WTC11 (cell line): ENCODE measurements around the gene AMOT. TPM values are rescaled to one million over a fixed set of nuclear protein-coding genes. Genes with fewer than 3 reads are reported as not detected.

Experiments used
- ATAC-seq: fragments of 200-7000 bp; cut with Tn5 transposase; 2 replicates; pipeline ENCODE4 v1.10.0; 2021; ENCODE audit warnings: mild to moderate bottlenecking, moderate library complexity
- CTCF ChIA-PET: fragments of 300-600 bp; sonication (Branson Sonifier 250); formaldehyde crosslinking; loops from one replicate; lab custom pipeline; 2021; ENCODE audit warnings: antibody characterized with exemption; lab: Charles Lee
- POLR2A ChIA-PET: fragments of 350-600 bp; sonication (Branson Sonifier 250); formaldehyde crosslinking; loops from one replicate; lab custom pipeline; 2021; ENCODE audit warnings: antibody characterized with exemption; lab: Charles Lee
- DNase-seq: peaks from one replicate; pipeline ENCODE4 v3.0.0; 2021; ENCODE audit warnings: low spot score
- H3K27ac Mint-ChIP-seq: 2 replicates; pipeline ENCODE4 v1.8.0; 2021; ENCODE audit warnings: mixed read lengths
- H3K27me3 Mint-ChIP-seq: 2 replicates; pipeline ENCODE4 v1.8.0; 2021; ENCODE audit warnings: low read depth, mild to moderate bottlenecking, moderate library complexity, mixed read lengths
- H3K36me3 Mint-ChIP-seq: 2 replicates; pipeline ENCODE4 v1.8.0; 2021; ENCODE audit warnings: mixed read lengths
- H3K4me1 Mint-ChIP-seq: 2 replicates; pipeline ENCODE4 v1.8.0; 2022; ENCODE audit warnings: mixed read lengths
- H3K4me3 Mint-ChIP-seq: 2 replicates; pipeline ENCODE4 v1.8.0; 2021; ENCODE audit warnings: mild to moderate bottlenecking, moderate library complexity, mixed read lengths
- H3K9me3 Mint-ChIP-seq: 2 replicates; pipeline ENCODE4 v1.8.0; 2021; ENCODE audit warnings: mixed read lengths
- E2F5 ChIP-seq: sonication (generic); formaldehyde crosslinking; IDR thresholded peaks from 2 replicates; pipeline ENCODE4 v1.8.1; 2022; ENCODE audit warnings: mild to moderate bottlenecking, moderate library complexity, missing genetic modification reagents
- EMX1 ChIP-seq: fragments of 250-450 bp; sonication (Bioruptor Pico); IDR thresholded peaks from 2 replicates; pipeline ENCODE4 v1.8.0; 2021; ENCODE audit warnings: mild to moderate bottlenecking
- ETV6 ChIP-seq: sonication (generic); formaldehyde crosslinking; IDR thresholded peaks from 2 replicates; pipeline ENCODE4 v1.8.1; 2022; ENCODE audit warnings: mild to moderate bottlenecking, missing genetic modification reagents
- FOXK1 ChIP-seq: sonication (generic); formaldehyde crosslinking; IDR thresholded peaks from 2 replicates; pipeline ENCODE4 v1.8.0; 2022; ENCODE audit warnings: mild to moderate bottlenecking, moderate library complexity, missing genetic modification reagents
- FOXP4 ChIP-seq: sonication (generic); formaldehyde crosslinking; IDR thresholded peaks from 2 replicates; pipeline ENCODE4 v1.8.0; 2022; ENCODE audit warnings: mild to moderate bottlenecking, missing genetic modification reagents
- HMGA2 ChIP-seq: fragments of 250-450 bp; sonication (Bioruptor Pico); IDR thresholded peaks from 2 replicates; pipeline ENCODE4 v1.4.0; 2021; ENCODE audit warnings: mild to moderate bottlenecking, moderate library complexity
- JUN ChIP-seq: sonication (generic); formaldehyde crosslinking; IDR thresholded peaks from 2 replicates; pipeline ENCODE4 v1.8.0; 2023; ENCODE audit warnings: mild to moderate bottlenecking, missing genetic modification reagents
- NR2C2 ChIP-seq: sonication (generic); formaldehyde crosslinking; IDR thresholded peaks from 2 replicates; pipeline ENCODE4 v1.8.0; 2022; ENCODE audit warnings: mild to moderate bottlenecking, missing genetic modification reagents
- OVOL2 ChIP-seq: fragments of 250-450 bp; sonication (Bioruptor Pico); IDR thresholded peaks from 2 replicates; pipeline ENCODE4 v1.9.0; 2021; ENCODE audit warnings: mild to moderate bottlenecking, borderline replicate concordance
- SMAD3 ChIP-seq: sonication (generic); formaldehyde crosslinking; IDR thresholded peaks from 2 replicates; pipeline ENCODE4 v1.8.0; 2022; ENCODE audit warnings: missing genetic modification reagents, mild to moderate bottlenecking, borderline replicate concordance
- USF1 ChIP-seq: sonication (generic); formaldehyde crosslinking; IDR thresholded peaks from 2 replicates; pipeline ENCODE4 v1.8.0; 2022; ENCODE audit warnings: mild to moderate bottlenecking, missing genetic modification reagents
- ZNF219 ChIP-seq: sonication (generic); formaldehyde crosslinking; IDR thresholded peaks from 2 replicates; pipeline ENCODE4 v1.8.0; 2023; ENCODE audit warnings: missing genetic modification reagents, mild to moderate bottlenecking, borderline replicate concordance
- ZNF232 ChIP-seq: sonication (generic); formaldehyde crosslinking; IDR thresholded peaks from 2 replicates; pipeline ENCODE4 v1.8.0; 2022; ENCODE audit warnings: mild to moderate bottlenecking, missing genetic modification reagents
- ZNF396 ChIP-seq: fragments of 250-450 bp; sonication (Bioruptor Pico); IDR thresholded peaks from 2 replicates; pipeline ENCODE4 v1.8.0; 2021; ENCODE audit warnings: mild to moderate bottlenecking, moderate library complexity, borderline replicate concordance
- ZNF671 ChIP-seq: fragments of 250-450 bp; sonication (Bioruptor Pico); IDR thresholded peaks from 2 replicates; pipeline ENCODE4 v1.8.0; 2021; ENCODE audit warnings: mild to moderate bottlenecking
- total RNA-seq: library from RNA; stranded (reverse); gene quantifications from 3 replicates; pipeline ENCODE4 v1.2.3, GENCODE V29; 2021
- TF ChIP-seq, protein P1 (sequence below): sonication (generic); formaldehyde crosslinking; IDR thresholded peaks from 2 replicates; pipeline ENCODE4 v1.8.1; 2022; ENCODE audit warnings: low read depth, mild to moderate bottlenecking, moderate library complexity, missing genetic modification reagents, borderline replicate concordance
- TF ChIP-seq, protein P2 (sequence below): sonication (generic); formaldehyde crosslinking; IDR thresholded peaks from 2 replicates; pipeline ENCODE4 v1.8.1; 2023; ENCODE audit warnings: mild to moderate bottlenecking, missing genetic modification reagents, moderate library complexity
- TF ChIP-seq, protein P3 (sequence below): fragments of 250-450 bp; sonication (Bioruptor Pico); conservative IDR thresholded peaks from 2 replicates; pipeline ENCODE4 v1.9.0; 2021; ENCODE audit warnings: mild to moderate bottlenecking
- TF ChIP-seq, protein P4 (sequence below): sonication (generic); formaldehyde crosslinking; IDR thresholded peaks from 2 replicates; pipeline ENCODE4 v1.8.0; 2022; ENCODE audit warnings: missing genetic modification reagents

AMOT gene
- total RNA-seq, 1 experiment from 2014 or later, result 7.2 TPM

- Mint-ChIP-seq H3K27me3 (peaks cover 15% of the 10 kb centered on the region), H3K4me1 (peaks cover 20% of the 10 kb centered on the region)
These were observed 8.0 kb downstream of the AMOT start for GRCh38 chrX:112832481-112833095.

DNA sequence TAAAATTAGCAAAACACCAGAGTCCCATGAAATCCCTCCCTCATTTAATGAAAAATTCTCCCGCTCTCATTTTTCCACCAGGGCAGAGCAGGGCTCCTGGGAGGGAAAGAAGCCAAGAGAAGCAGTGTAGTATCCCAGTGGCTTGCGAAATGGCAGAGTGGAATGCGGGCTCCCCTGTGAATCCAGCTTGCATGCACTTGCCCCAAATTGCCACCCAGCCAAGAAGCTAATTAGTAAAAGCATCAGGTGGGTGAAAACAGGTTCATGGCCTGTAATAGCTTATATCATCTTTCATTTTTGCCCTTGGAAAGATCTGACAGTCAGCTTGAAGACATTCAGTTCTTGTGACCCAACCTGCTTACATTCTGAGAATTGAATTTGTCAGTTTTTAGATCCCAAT, 10.1 kb downstream of the AMOT start:
- ChIA-PET POLR2A (no interaction called here), CTCF (no interaction called here)
- Mint-ChIP-seq H3K27ac (no peak overlapping the region), H3K4me1 (peaks cover 14% of the 10 kb centered on the region), H3K4me3 (no peak overlapping the region), H3K27me3 (no peaks in the 10 kb centered on the region), H3K36me3 (no peaks in the 10 kb centered on the region), H3K9me3 (no peaks in the 10 kb centered on the region)
- DNase-seq, result no peak
- no peak for ATAC-seq
- no peak for TF ChIP-seq ETV6 (CRISPR knock-in tag)
- no peak for TF ChIP-seq ZNF671 (CRISPR knock-in tag)
- TF ChIP-seq, protein P1, sequence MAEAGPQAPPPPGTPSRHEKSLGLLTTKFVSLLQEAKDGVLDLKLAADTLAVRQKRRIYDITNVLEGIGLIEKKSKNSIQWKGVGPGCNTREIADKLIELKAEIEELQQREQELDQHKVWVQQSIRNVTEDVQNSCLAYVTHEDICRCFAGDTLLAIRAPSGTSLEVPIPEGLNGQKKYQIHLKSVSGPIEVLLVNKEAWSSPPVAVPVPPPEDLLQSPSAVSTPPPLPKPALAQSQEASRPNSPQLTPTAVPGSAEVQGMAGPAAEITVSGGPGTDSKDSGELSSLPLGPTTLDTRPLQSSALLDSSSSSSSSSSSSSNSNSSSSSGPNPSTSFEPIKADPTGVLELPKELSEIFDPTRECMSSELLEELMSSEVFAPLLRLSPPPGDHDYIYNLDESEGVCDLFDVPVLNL (CRISPR knock-in tag), result no peak
- no peak for TF ChIP-seq USF1 (CRISPR knock-in tag)
- TF ChIP-seq, protein P2, sequence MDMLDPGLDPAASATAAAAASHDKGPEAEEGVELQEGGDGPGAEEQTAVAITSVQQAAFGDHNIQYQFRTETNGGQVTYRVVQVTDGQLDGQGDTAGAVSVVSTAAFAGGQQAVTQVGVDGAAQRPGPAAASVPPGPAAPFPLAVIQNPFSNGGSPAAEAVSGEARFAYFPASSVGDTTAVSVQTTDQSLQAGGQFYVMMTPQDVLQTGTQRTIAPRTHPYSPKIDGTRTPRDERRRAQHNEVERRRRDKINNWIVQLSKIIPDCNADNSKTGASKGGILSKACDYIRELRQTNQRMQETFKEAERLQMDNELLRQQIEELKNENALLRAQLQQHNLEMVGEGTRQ, result no peak
- no peak for TF ChIP-seq NR2C2
- TF ChIP-seq FOXK1, result no peak
- no peak for TF ChIP-seq OVOL2 (CRISPR knock-in tag)
- TF ChIP-seq HMGA2 (CRISPR knock-in tag), result no peak
- TF ChIP-seq ZNF396 (CRISPR knock-in tag), result no peak
- no peak for TF ChIP-seq FOXP4

More at GRCh38 chrX:112832481-112833095, 8.0 kb downstream of the AMOT start:
- POLR2A ChIA-PET, result no interaction called here
- TF ChIP-seq, protein P3, sequence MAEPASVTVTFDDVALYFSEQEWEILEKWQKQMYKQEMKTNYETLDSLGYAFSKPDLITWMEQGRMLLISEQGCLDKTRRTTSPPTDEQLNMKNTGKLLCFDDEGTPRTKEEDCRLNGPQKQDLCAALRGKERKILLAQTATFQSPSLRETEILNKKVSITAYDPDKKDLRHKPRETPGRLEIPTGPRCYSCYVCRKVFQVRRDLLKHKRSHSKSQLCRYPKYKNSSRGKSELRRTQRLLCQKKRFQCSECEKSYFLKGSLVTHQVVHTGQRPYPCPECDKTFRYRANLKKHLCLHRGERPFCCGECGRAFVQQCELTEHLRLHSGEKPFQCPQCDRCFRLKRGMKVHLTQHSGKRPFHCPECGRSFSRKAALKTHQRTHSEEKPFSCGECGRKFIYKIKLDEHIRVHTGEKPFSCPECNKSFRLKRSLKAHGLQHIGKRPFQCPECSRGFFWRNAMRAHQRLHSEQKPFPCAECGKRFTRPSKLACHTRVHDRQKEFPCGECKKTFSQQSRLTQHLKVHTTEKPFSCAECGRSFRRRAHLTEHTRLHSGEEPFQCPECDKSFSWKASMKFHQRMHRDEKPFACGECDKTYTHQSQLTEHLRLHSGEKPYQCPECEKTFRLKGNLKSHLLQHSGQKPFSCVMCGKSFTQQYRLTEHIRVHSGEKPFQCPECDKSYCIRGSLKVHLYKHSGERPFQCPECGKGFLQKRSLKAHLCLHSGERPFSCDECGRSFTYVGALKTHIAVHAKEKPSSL, result no peak
- no peak for TF ChIP-seq E2F5 (CRISPR knock-in tag)
- TF ChIP-seq, protein P4, sequence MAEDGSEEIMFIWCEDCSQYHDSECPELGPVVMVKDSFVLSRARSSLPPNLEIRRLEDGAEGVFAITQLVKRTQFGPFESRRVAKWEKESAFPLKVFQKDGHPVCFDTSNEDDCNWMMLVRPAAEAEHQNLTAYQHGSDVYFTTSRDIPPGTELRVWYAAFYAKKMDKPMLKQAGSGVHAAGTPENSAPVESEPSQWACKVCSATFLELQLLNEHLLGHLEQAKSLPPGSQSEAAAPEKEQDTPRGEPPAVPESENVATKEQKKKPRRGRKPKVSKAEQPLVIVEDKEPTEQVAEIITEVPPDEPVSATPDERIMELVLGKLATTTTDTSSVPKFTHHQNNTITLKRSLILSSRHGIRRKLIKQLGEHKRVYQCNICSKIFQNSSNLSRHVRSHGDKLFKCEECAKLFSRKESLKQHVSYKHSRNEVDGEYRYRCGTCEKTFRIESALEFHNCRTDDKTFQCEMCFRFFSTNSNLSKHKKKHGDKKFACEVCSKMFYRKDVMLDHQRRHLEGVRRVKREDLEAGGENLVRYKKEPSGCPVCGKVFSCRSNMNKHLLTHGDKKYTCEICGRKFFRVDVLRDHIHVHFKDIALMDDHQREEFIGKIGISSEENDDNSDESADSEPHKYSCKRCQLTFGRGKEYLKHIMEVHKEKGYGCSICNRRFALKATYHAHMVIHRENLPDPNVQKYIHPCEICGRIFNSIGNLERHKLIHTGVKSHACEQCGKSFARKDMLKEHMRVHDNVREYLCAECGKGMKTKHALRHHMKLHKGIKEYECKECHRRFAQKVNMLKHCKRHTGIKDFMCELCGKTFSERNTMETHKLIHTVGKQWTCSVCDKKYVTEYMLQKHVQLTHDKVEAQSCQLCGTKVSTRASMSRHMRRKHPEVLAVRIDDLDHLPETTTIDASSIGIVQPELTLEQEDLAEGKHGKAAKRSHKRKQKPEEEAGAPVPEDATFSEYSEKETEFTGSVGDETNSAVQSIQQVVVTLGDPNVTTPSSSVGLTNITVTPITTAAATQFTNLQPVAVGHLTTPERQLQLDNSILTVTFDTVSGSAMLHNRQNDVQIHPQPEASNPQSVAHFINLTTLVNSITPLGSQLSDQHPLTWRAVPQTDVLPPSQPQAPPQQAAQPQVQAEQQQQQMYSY (CRISPR knock-in tag), result no peak
- no peak for TF ChIP-seq ZNF232
- no peak for TF ChIP-seq ZNF219 (CRISPR knock-in tag)
- no peak for TF ChIP-seq SMAD3 (CRISPR knock-in tag)
- TF ChIP-seq EMX1 (CRISPR knock-in tag), result no peak
- TF ChIP-seq USF1 (CRISPR knock-in tag), result no peak
- no peak for TF ChIP-seq OVOL2 (CRISPR knock-in tag)
- no peak for TF ChIP-seq JUN (CRISPR knock-in tag)
- no peak for TF ChIP-seq ZNF671 (CRISPR knock-in tag)
- DNase-seq (peak; percentile 14), ATAC-seq (peak; percentile 64)
- Mint-ChIP-seq H3K36me3 (no peaks in the 10 kb centered on the region), H3K27ac (no peak overlapping the region), H3K4me3 (no peak overlapping the region), H3K9me3 (no peaks in the 10 kb centered on the region)
- CTCF ChIA-PET, result interaction anchor here (1.6 kb wide), 1 partner anchor 10 kb away, joined by 5 read pairs; no protein-coding TSS in a partner anchor
